ENCODE results near the gene PHACTR1.

GRCh38 chr6:12715437-12715836, 1.1 kb upstream of the PHACTR1 start:
- TF ChIP-seq CTCF (IDR thresholded peaks at IDR 0.05; ENCODE audit: insufficient read depth, low read depth, low read length) (no peak), EZH2 (IDR thresholded peaks at IDR 0.05; ENCODE audit: insufficient read depth, low read length) (no peak)

Measured in astrocyte (in vitro differentiated cells and primary cell).